Measurements from ENCODE around the gene TEAD3.

DNA sequence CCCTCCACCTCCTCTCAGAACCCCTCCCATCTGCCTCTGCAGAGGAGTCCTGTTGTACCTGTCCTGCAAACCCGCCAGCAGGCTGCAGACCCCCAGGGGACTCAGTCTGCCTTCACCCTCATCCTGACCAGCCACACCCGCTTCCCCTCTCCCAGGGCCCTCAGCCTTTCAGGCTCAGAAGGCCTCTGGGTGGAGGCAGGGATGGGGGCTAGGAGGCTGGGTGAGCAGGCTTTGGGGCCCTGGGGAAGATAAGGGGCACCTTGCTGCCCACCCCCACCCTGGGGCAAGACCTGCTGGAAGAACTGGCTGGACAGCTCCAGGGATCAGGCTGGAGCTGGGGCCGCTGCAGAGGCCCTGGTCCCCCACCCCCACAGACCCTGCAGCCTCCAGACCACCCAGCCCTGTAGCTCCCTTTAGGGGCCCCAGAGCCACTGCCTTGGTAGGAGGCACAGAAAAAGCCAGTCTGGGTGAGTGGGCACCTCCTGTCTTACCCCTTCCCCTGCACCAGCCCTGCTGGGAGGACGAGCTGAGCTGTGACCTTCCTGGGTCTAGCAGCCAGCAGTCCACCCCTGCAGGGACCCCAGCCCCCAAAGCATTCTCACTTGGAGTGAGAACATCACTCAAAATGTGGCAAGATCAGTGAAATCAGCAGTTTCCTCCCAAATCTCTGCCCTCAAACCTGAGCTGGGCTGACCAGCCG lies 5.2 kb downstream of the TEAD3 start:
- TF ChIP-seq EP300 (conservative IDR thresholded peaks at IDR 0.05; ENCODE audit: poor library complexity, severe bottlenecking) (no peak), RAD21 (conservative IDR thresholded peaks at IDR 0.05) (no peak), EZH2 (IDR thresholded peaks at IDR 0.05; ENCODE audit: borderline replicate concordance, insufficient read depth, low read length, poor library complexity, severe bottlenecking) (no peak), POLR2AphosphoS5 (IDR thresholded peaks at IDR 0.05) (no peak)
- TF ChIP-seq, protein P1, sequence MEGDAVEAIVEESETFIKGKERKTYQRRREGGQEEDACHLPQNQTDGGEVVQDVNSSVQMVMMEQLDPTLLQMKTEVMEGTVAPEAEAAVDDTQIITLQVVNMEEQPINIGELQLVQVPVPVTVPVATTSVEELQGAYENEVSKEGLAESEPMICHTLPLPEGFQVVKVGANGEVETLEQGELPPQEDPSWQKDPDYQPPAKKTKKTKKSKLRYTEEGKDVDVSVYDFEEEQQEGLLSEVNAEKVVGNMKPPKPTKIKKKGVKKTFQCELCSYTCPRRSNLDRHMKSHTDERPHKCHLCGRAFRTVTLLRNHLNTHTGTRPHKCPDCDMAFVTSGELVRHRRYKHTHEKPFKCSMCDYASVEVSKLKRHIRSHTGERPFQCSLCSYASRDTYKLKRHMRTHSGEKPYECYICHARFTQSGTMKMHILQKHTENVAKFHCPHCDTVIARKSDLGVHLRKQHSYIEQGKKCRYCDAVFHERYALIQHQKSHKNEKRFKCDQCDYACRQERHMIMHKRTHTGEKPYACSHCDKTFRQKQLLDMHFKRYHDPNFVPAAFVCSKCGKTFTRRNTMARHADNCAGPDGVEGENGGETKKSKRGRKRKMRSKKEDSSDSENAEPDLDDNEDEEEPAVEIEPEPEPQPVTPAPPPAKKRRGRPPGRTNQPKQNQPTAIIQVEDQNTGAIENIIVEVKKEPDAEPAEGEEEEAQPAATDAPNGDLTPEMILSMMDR (IDR thresholded peaks at IDR 0.05; ENCODE audit: poor library complexity, severe bottlenecking) = no peak
- TF ChIP-seq, protein P2, sequence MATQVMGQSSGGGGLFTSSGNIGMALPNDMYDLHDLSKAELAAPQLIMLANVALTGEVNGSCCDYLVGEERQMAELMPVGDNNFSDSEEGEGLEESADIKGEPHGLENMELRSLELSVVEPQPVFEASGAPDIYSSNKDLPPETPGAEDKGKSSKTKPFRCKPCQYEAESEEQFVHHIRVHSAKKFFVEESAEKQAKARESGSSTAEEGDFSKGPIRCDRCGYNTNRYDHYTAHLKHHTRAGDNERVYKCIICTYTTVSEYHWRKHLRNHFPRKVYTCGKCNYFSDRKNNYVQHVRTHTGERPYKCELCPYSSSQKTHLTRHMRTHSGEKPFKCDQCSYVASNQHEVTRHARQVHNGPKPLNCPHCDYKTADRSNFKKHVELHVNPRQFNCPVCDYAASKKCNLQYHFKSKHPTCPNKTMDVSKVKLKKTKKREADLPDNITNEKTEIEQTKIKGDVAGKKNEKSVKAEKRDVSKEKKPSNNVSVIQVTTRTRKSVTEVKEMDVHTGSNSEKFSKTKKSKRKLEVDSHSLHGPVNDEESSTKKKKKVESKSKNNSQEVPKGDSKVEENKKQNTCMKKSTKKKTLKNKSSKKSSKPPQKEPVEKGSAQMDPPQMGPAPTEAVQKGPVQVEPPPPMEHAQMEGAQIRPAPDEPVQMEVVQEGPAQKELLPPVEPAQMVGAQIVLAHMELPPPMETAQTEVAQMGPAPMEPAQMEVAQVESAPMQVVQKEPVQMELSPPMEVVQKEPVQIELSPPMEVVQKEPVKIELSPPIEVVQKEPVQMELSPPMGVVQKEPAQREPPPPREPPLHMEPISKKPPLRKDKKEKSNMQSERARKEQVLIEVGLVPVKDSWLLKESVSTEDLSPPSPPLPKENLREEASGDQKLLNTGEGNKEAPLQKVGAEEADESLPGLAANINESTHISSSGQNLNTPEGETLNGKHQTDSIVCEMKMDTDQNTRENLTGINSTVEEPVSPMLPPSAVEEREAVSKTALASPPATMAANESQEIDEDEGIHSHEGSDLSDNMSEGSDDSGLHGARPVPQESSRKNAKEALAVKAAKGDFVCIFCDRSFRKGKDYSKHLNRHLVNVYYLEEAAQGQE (IDR thresholded peaks at IDR 0.05; ENCODE audit: borderline replicate concordance) = no peak

All from neural cell (in vitro differentiated cells).